Ovary (tissue), 3 donors: ENCODE measurements around the gene FLNA.

ENCODE experiments used
- EP300 ChIP-seq: sonication (generic); formaldehyde crosslinking; IDR thresholded peaks from one replicate; pipeline ENCODE4 v1.6.1; 2017; ENCODE audit warnings: antibody characterized with exemption
- TF ChIP-seq, protein P1 (sequence below), 3 donors: fragments of 450-650 bp in 2 of 3; fragments of 200-600 bp in 1 of 3; IDR thresholded peaks; one replicate each; pipeline versions ENCODE4 v1.5.1 to v1.8.0; 2016 to 2022; ENCODE audit warnings: antibody characterized with exemption in 3 of 3, mild to moderate bottlenecking in 1 of 3
- donor health status: DM: no; HTN: no; CAD: no.

DNA sequence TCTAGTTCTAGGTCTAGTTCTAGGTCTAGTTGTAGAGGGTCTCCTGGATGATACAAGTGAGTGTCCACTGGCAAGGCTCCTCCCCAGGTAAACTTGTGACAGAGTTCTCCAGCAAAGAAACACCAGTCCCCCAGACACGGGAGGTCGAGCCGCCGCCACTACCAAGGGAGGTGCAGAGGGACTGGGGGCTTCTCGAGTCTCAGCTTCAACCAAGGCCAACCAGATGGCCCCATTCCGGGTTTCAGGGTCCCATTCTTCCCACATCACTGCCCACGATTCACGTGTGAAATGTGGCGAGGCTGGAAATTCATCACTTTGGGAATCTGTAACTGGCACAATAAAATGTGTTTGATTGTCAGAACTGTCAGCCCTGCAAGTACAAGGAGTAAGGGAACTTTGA lies 41.3 kb downstream of the FLNA start:
- TF ChIP-seq EP300: no peak
- TF ChIP-seq, protein P1, sequence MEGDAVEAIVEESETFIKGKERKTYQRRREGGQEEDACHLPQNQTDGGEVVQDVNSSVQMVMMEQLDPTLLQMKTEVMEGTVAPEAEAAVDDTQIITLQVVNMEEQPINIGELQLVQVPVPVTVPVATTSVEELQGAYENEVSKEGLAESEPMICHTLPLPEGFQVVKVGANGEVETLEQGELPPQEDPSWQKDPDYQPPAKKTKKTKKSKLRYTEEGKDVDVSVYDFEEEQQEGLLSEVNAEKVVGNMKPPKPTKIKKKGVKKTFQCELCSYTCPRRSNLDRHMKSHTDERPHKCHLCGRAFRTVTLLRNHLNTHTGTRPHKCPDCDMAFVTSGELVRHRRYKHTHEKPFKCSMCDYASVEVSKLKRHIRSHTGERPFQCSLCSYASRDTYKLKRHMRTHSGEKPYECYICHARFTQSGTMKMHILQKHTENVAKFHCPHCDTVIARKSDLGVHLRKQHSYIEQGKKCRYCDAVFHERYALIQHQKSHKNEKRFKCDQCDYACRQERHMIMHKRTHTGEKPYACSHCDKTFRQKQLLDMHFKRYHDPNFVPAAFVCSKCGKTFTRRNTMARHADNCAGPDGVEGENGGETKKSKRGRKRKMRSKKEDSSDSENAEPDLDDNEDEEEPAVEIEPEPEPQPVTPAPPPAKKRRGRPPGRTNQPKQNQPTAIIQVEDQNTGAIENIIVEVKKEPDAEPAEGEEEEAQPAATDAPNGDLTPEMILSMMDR (IDR thresholded peaks at IDR 0.05): no peak
